ENCODE results near the gene IRAK2. TPM values are rescaled to one million over a fixed set of nuclear protein-coding genes. Genes with fewer than 3 reads are reported as not detected.

The IRAK2 gene
- total and polyA plus RNA-seq, 2 donors (not counting 3 experiments of a cell fraction or from before 2014, with no cell fraction given) = 7.9 to 10.0 TPM

DNA sequence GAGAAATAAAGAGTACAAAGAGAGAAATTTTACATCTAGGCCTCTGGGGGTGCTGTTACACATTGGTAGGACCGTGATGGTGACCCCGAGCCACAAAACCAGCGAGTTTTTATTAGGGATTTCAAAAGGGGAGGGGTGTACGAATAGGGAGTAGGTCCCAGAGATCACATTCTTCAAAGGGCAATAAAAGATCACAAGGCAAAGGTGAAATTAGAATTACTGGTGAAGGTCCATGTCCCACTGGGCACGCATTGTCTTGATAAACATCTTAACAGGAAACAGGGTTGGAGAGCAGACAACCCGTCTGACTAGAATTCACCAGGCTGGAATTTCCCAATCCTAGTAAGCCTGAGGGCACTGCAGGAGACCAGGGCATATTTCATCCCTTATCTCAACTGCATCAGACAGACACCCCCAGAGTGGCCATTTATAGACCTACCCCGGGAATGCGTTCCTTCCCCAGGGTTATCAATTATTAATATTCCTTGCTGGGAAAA lies 4.3 kb downstream of the IRAK2 start:
- no peak overlapping the region for H3K9ac ChIP-seq (replicated peaks; ENCODE audit: extremely low read depth, insufficient read depth, low read length)
- no peaks in the 10 kb centered on the region for H3K9me3 ChIP-seq (replicated peaks; ENCODE audit: control insufficient read depth, insufficient read depth, low read length)
- no TSS peak for BruUV-seq (replicated peaks)
- H2AFZ ChIP-seq (ENCODE audit: low read depth, low read length) = no peak overlapping the region
- dilution Hi-C loops (cut with MboI; ENCODE audit: extremely low pct_ligation_motif_present, low sequenced_read_pairs) = no loop called here
- no peaks in the 10 kb centered on the region for H3K79me2 ChIP-seq (ENCODE audit: control insufficient read depth, insufficient read depth, low read length)
- no peak overlapping the region for H3K4me2 ChIP-seq (ENCODE audit: insufficient read depth, low read length)
- ChIA-PET CTCF (no interaction called here), POLR2A (no interaction called here)
- FAIRE-seq (no peak), DNase-seq (ENCODE audit: low read depth, low spot score) (no peak)
- peaks cover 13% of the 10 kb centered on the region for H3K4me1 ChIP-seq (ENCODE audit: control insufficient read depth, extremely low read depth, insufficient read depth, low read length)
- H4K20me1 ChIP-seq (replicated peaks; ENCODE audit: control insufficient read depth, extremely low read depth, insufficient read depth, low read length) = no peaks in the 10 kb centered on the region
- intact Hi-C loops (cut with micrococcal nuclease) = no loop called here
- H3K9me1 ChIP-seq (replicated peaks; ENCODE audit: control insufficient read depth, extremely low read depth, insufficient read depth, low read length) = no peaks in the 10 kb centered on the region
- H3K4me3 ChIP-seq (replicated peaks in 1 of 3; ENCODE audit: insufficient read depth in 1 of 3, low read depth in 1 of 3, low read length in 3 of 3) = no peak overlapping the region
- no peaks in the 10 kb centered on the region for H3K36me3 ChIP-seq (ENCODE audit: control insufficient read depth in 2 of 2, extremely low read depth in 1 of 2, insufficient read depth in 2 of 2, low read length in 2 of 2)
- no peaks in the 10 kb centered on the region for H3K27me3 ChIP-seq (ENCODE audit: control insufficient read depth in 2 of 2, insufficient read depth in 2 of 2, low read length in 2 of 2)
- no peak overlapping the region for H3K27ac ChIP-seq (ENCODE audit: insufficient read depth, low read depth, low read length)
- TF ChIP-seq GATA2 (IDR thresholded peaks at IDR 0.05; ENCODE audit: insufficient read depth, insufficient read length, low read depth, low read length) (peak; percentile 14), POLR2A (IDR thresholded peaks at IDR 0.05; ENCODE audit: low read depth, low read length) (no peak), CTCF (IDR thresholded peaks at IDR 0.05; ENCODE audit: extremely low read depth in 1 of 2, insufficient read depth in 1 of 2, low read depth in 1 of 2, low read length in 2 of 2) (peak in 1 of 2 donors; percentile 5)

- ChIA-PET CTCF (interaction anchor here (0.8 kb wide), 1 partner anchor 20 kb away, joined by 3 read pairs; no protein-coding TSS in a partner anchor), POLR2A (no interaction called here)
- no peaks in the 10 kb centered on the region for H3K9me3 ChIP-seq (replicated peaks; ENCODE audit: control insufficient read depth, insufficient read depth, low read length)
- peaks cover 14% of the 10 kb centered on the region for H3K4me1 ChIP-seq (ENCODE audit: control insufficient read depth, extremely low read depth, insufficient read depth, low read length)
- H3K4me2 ChIP-seq (ENCODE audit: insufficient read depth, low read length) = no peak overlapping the region
- FAIRE-seq (no peak), DNase-seq (ENCODE audit: low read depth, low spot score) (no peak)
- H2AFZ ChIP-seq (ENCODE audit: low read depth, low read length) = no peak overlapping the region
- H3K9me1 ChIP-seq (replicated peaks; ENCODE audit: control insufficient read depth, extremely low read depth, insufficient read depth, low read length) = no peaks in the 10 kb centered on the region
- H3K4me3 ChIP-seq (replicated peaks in 1 of 3; ENCODE audit: insufficient read depth in 1 of 3, low read depth in 1 of 3, low read length in 3 of 3) = no peak overlapping the region
- no peak overlapping the region for H3K9ac ChIP-seq (replicated peaks; ENCODE audit: extremely low read depth, insufficient read depth, low read length)
- no TSS peak for BruUV-seq (replicated peaks)
- H3K79me2 ChIP-seq (ENCODE audit: control insufficient read depth, insufficient read depth, low read length) = no peaks in the 10 kb centered on the region
- H3K36me3 ChIP-seq (ENCODE audit: control insufficient read depth in 2 of 2, extremely low read depth in 1 of 2, insufficient read depth in 2 of 2, low read length in 2 of 2) = no peaks in the 10 kb centered on the region
- TF ChIP-seq GATA2 (IDR thresholded peaks at IDR 0.05; ENCODE audit: insufficient read depth, insufficient read length, low read depth, low read length) = no peak
- H3K27me3 ChIP-seq (ENCODE audit: control insufficient read depth in 2 of 2, insufficient read depth in 2 of 2, low read length in 2 of 2) = no peaks in the 10 kb centered on the region
- dilution Hi-C loops (cut with MboI; ENCODE audit: extremely low pct_ligation_motif_present, low sequenced_read_pairs) (no loop called here), intact Hi-C loops (cut with micrococcal nuclease) (loop anchor here (5.0 kb wide), 1 partner anchor 36 kb away; no protein-coding TSS in a partner anchor)
- H3K27ac ChIP-seq (ENCODE audit: insufficient read depth, low read depth, low read length) = no peak overlapping the region
- H4K20me1 ChIP-seq (replicated peaks; ENCODE audit: control insufficient read depth, extremely low read depth, insufficient read depth, low read length) = no peaks in the 10 kb centered on the region
These were observed 6.3 kb downstream of the IRAK2 start for GRCh38 chr3:10170915-10171478.
